H1 (cell line): Measurements from ENCODE around the gene NSD2. TPM values are rescaled to one million over a fixed set of nuclear protein-coding genes. Genes with fewer than 3 reads are reported as not detected.

ENCODE experiments used
- CEBPB ChIP-seq: IDR thresholded peaks from 2 replicates; pipeline ENCODE4 v1.6.1; 2012; ENCODE audit warnings: low read depth, low read length
- PHF8 ChIP-seq: fragments of 200-600 bp; sonication (generic); conservative IDR thresholded peaks from 2 replicates; pipeline ENCODE4 v1.7.1; 2012; ENCODE audit warnings: low read depth, mild to moderate bottlenecking, inconsistent platforms, low read length, moderate library complexity
- RNF2 ChIP-seq: fragments of 200-900, 300-1000 bp; sonication (generic); IDR thresholded peaks from 2 replicates; pipeline ENCODE4 v1.7.1; 2016; ENCODE audit warnings: borderline replicate concordance, low read depth, mild to moderate bottlenecking, antibody characterized with exemption, low read length; ENCODE audit not compliant: poor library complexity, severe bottlenecking; ENCODE audit errors: missing control alignments
- RXRA ChIP-seq: IDR thresholded peaks from 2 replicates; pipeline ENCODE4 v1.6.1; 2011; ENCODE audit warnings: low read depth, mild to moderate bottlenecking, low read length, moderate library complexity; ENCODE audit not compliant: insufficient read depth
- polyA plus RNA-seq, 7 experiments: library from polyadenylated mRNA; depleted of rRNA in 3 of 7; stranded (reverse) in 5 of 7; unstranded in 2 of 7; fragments of >200 nt in 5 of 7; fragments of 200-250 nt in 2 of 7; gene quantifications; 1 replicate in 5 of 7; 2 replicates in 1 of 7; 4 replicates in 1 of 7; pipeline versions ENCODE4 v1.2.1 to v1.2.3, GENCODE V29; 2011 to 2013; ENCODE audit warnings: missing spikeins in 2 of 7, mixed read lengths in 2 of 7
- total RNA-seq: library from RNA; stranded (reverse); fragmentation: NEBNext Ultra II Directional; extraction: Animal tissue kit (Norgen Biotek cat#: 25700); gene quantifications from 2 replicates; pipeline ENCODE4 v1.2.1, GENCODE V29; 2021
- TF ChIP-seq, protein P1 (sequence below): fragments of 300-600 bp; sonication (generic); IDR thresholded peaks from 2 replicates; pipeline ENCODE4 v1.7.1; 2012; ENCODE audit warnings: low read length, moderate library complexity, mild to moderate bottlenecking, inconsistent platforms; ENCODE audit not compliant: insufficient replicate concordance

Gene NSD2
- total and polyA plus RNA-seq, 2 of the 8 experiments (the other 6 are each of a cell fraction or from before 2014, with no cell fraction given) = 26.7 to 129 TPM

GRCh38 chr4:1831331-1831730 is 39.9 kb upstream of the NSD2 start (continued):
- TF ChIP-seq, protein P1, sequence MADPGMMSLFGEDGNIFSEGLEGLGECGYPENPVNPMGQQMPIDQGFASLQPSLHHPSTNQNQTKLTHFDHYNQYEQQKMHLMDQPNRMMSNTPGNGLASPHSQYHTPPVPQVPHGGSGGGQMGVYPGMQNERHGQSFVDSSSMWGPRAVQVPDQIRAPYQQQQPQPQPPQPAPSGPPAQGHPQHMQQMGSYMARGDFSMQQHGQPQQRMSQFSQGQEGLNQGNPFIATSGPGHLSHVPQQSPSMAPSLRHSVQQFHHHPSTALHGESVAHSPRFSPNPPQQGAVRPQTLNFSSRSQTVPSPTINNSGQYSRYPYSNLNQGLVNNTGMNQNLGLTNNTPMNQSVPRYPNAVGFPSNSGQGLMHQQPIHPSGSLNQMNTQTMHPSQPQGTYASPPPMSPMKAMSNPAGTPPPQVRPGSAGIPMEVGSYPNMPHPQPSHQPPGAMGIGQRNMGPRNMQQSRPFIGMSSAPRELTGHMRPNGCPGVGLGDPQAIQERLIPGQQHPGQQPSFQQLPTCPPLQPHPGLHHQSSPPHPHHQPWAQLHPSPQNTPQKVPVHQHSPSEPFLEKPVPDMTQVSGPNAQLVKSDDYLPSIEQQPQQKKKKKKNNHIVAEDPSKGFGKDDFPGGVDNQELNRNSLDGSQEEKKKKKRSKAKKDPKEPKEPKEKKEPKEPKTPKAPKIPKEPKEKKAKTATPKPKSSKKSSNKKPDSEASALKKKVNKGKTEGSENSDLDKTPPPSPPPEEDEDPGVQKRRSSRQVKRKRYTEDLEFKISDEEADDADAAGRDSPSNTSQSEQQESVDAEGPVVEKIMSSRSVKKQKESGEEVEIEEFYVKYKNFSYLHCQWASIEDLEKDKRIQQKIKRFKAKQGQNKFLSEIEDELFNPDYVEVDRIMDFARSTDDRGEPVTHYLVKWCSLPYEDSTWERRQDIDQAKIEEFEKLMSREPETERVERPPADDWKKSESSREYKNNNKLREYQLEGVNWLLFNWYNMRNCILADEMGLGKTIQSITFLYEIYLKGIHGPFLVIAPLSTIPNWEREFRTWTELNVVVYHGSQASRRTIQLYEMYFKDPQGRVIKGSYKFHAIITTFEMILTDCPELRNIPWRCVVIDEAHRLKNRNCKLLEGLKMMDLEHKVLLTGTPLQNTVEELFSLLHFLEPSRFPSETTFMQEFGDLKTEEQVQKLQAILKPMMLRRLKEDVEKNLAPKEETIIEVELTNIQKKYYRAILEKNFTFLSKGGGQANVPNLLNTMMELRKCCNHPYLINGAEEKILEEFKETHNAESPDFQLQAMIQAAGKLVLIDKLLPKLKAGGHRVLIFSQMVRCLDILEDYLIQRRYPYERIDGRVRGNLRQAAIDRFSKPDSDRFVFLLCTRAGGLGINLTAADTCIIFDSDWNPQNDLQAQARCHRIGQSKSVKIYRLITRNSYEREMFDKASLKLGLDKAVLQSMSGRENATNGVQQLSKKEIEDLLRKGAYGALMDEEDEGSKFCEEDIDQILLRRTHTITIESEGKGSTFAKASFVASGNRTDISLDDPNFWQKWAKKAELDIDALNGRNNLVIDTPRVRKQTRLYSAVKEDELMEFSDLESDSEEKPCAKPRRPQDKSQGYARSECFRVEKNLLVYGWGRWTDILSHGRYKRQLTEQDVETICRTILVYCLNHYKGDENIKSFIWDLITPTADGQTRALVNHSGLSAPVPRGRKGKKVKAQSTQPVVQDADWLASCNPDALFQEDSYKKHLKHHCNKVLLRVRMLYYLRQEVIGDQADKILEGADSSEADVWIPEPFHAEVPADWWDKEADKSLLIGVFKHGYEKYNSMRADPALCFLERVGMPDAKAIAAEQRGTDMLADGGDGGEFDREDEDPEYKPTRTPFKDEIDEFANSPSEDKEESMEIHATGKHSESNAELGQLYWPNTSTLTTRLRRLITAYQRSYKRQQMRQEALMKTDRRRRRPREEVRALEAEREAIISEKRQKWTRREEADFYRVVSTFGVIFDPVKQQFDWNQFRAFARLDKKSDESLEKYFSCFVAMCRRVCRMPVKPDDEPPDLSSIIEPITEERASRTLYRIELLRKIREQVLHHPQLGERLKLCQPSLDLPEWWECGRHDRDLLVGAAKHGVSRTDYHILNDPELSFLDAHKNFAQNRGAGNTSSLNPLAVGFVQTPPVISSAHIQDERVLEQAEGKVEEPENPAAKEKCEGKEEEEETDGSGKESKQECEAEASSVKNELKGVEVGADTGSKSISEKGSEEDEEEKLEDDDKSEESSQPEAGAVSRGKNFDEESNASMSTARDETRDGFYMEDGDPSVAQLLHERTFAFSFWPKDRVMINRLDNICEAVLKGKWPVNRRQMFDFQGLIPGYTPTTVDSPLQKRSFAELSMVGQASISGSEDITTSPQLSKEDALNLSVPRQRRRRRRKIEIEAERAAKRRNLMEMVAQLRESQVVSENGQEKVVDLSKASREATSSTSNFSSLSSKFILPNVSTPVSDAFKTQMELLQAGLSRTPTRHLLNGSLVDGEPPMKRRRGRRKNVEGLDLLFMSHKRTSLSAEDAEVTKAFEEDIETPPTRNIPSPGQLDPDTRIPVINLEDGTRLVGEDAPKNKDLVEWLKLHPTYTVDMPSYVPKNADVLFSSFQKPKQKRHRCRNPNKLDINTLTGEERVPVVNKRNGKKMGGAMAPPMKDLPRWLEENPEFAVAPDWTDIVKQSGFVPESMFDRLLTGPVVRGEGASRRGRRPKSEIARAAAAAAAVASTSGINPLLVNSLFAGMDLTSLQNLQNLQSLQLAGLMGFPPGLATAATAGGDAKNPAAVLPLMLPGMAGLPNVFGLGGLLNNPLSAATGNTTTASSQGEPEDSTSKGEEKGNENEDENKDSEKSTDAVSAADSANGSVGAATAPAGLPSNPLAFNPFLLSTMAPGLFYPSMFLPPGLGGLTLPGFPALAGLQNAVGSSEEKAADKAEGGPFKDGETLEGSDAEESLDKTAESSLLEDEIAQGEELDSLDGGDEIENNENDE = no peak
- TF ChIP-seq CEBPB = no peak
- TF ChIP-seq RXRA = no peak
- TF ChIP-seq RNF2 = no peak
- no peak for TF ChIP-seq PHF8
